HG03108 (cell line): ENCODE results near the gene PPP1R16B.
"Not testable (repeated sequence)": the region's sequence is repeated elsewhere in the genome, so short reads cannot be mapped to it uniquely, and the experiment has no call there.

Source experiments
- ATAC-seq: cut with Tn5 transposase; IDR thresholded peaks from one replicate; pipeline ENCODE4 v1.9.1; 2021; ENCODE audit warnings: moderate library complexity; ENCODE audit not compliant: unreplicated experiment

The PPP1R16B gene

GRCh38 chr20:38930242-38930569 is 124.7 kb downstream of the PPP1R16B start:
- no peak for ATAC-seq

GRCh38 chr20:38931984-38932383 is 126.5 kb downstream of the PPP1R16B start:
- ATAC-seq: no peak

GRCh38 chr20:38932457-38933120 is 127.1 kb downstream of the PPP1R16B start:
- ATAC-seq: no peak

GRCh38 chr20:38934530-38934929 is 129.0 kb downstream of the PPP1R16B start:
- no peak for ATAC-seq

GRCh38 chr20:38935285-38935684 is 129.8 kb downstream of the PPP1R16B start:
- no peak for ATAC-seq

- no peak for ATAC-seq
These were observed 130.5 kb downstream of the PPP1R16B start for GRCh38 chr20:38935967-38936407.

GRCh38 chr20:38937000-38937399 is 131.5 kb downstream of the PPP1R16B start:
- no peak for ATAC-seq

GRCh38 chr20:38937978-38938473 is 132.5 kb downstream of the PPP1R16B start:
- no peak for ATAC-seq

- ATAC-seq: no peak
These were observed 134.2 kb downstream of the PPP1R16B start for GRCh38 chr20:38939686-38940085.

GRCh38 chr20:38940644-38941043 is 135.1 kb downstream of the PPP1R16B start:
- no peak for ATAC-seq

GRCh38 chr20:38941726-38942389 is 136.4 kb downstream of the PPP1R16B start:
- no peak for ATAC-seq

GRCh38 chr20:38945012-38945411 is 139.5 kb downstream of the PPP1R16B start:
- ATAC-seq: no peak

- ATAC-seq: no peak
These were observed 141.3 kb downstream of the PPP1R16B start for GRCh38 chr20:38946836-38947235.

GRCh38 chr20:38947931-38948362 is 142.4 kb downstream of the PPP1R16B start:
- ATAC-seq: no peak

GRCh38 chr20:38950254-38950653 is 144.8 kb downstream of the PPP1R16B start:
- ATAC-seq: no peak

- ATAC-seq: no peak
These were observed 146.1 kb downstream of the PPP1R16B start for GRCh38 chr20:38951611-38952010.

GRCh38 chr20:38952153-38952552 is 146.7 kb downstream of the PPP1R16B start:
- no peak for ATAC-seq

- ATAC-seq: no peak
These were observed 148.3 kb downstream of the PPP1R16B start for GRCh38 chr20:38953630-38954340.

- ATAC-seq: no peak
These were observed 151.9 kb downstream of the PPP1R16B start for GRCh38 chr20:38957235-38957876.

- ATAC-seq: no peak
These were observed 152.5 kb downstream of the PPP1R16B start for GRCh38 chr20:38957915-38958485.

GRCh38 chr20:38960187-38960687 is 154.7 kb downstream of the PPP1R16B start:
- not testable (repeated sequence) for ATAC-seq
